Right renal cortex interstitium (tissue), 3 donors: Measurements from ENCODE around the gene ZNF484. TPM values are rescaled to one million over a fixed set of nuclear protein-coding genes. Genes with fewer than 3 reads are reported as not detected.

Source experiments
- DNase-seq, 3 donors: peaks; one replicate each; pipeline ENCODE4 v3.0.0-alpha.2; 2013; ENCODE audit warnings: low read depth in 3 of 3, low spot score in 2 of 3
- polyA plus RNA-seq, 3 donors: library from polyadenylated mRNA; unstranded; fragments of 120-200 nt; gene quantifications; one replicate each; pipeline ENCODE4 v1.2.1, GENCODE V29; 2013; ENCODE audit not compliant: insufficient read length in 3 of 3

ZNF484 gene
- polyA plus RNA-seq, 3 donors = 9.4 to 9.9 (median 9.7) TPM

DNA sequence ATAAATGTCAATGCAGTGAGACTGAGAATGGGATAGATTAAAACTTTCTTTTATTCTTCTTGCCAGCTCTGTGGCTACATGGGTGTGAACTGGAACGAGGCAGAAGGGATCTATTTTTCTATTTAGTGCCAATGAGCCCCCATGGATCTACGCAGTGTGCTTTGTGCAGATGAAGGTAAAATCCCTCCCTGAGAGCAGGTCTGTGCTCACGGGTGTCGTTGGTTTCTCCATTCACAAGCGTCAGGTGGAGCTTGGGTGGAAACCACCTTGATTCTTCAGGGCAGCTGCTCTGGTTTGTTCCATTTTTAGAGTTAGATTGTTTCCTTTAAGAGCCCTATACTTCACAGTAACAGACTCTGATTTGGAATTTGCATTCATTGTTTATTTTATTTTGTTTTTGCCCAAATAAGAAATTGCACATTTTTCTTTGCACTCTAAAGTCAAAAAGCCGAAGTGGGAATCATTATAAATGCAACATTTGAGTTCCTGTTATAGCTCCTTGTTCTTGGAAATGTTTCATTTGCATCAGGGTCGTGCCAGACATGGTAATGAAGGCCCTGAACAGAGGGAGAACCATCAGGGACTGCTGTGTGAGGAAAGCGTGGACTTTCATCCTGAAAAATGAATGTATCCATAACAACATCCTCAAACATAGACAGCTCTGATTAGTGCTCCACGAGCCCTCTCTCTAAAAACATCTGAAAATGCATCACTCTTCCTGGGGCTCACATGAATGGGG is 82.1 kb downstream of the ZNF484 start:
- DNase-seq = no peak

Other genes with a start within 250 kb of the ZNF484 start
- gene IPPK, start 207.9 kb downstream of the ZNF484 start, polyA plus RNA-seq = 10 to 100 TPM; 12.9 to 13.3 (median 13.3) TPM
- gene BICD2, start 113.2 kb downstream of the ZNF484 start, polyA plus RNA-seq = 10 to 100 TPM; 29.3 to 30.9 (median 30.4) TPM
- 1 to 10 TPM; 5.2 to 5.6 (median 5.4) TPM for gene FGD3, start 69.5 kb upstream of the ZNF484 start, polyA plus RNA-seq
- gene SUSD3, start 180.7 kb upstream of the ZNF484 start, polyA plus RNA-seq = 1 to 10 TPM; 6.1 to 7.8 (median 7.6) TPM
- gene CARD19, start 218.2 kb upstream of the ZNF484 start, polyA plus RNA-seq = 10 to 100 TPM; 14.8 to 18.0 (median 15.5) TPM